Pancreas (tissue), 10 donors: Measurements from ENCODE around the gene TRAPPC6A. TPM values are rescaled to one million over a fixed set of nuclear protein-coding genes. Genes with fewer than 3 reads are reported as not detected.

ENCODE experiments used
- ATAC-seq, 4 donors: fragments of 200-7000 bp; cut with Tn5 transposase; one replicate each; pipeline versions ENCODE4 v1.8.0 to v1.9.1; 2020; ENCODE audit warnings: mild to moderate bottlenecking in 4 of 4, moderate library complexity in 4 of 4
- DNase-seq, 6 donors: peaks; one replicate each; pipeline ENCODE4 v3.0.0-alpha.2; 2020
- FAIRE-seq: peaks from 2 replicates; lab custom pipeline; 2012; peaks lifted over from hg19 to GRCh38; lab: Jason Lieb, UNC
- H3K27ac ChIP-seq, 4 donors: fragments of 200-600 bp; sonication (generic); 1 replicate in 3 of 4; 2 replicates in 1 of 4; pipeline versions ENCODE4 v1.5.0 to v1.8.0; 2020
- H3K27me3 ChIP-seq, 4 donors: fragments of 200-600 bp; one replicate each; pipeline ENCODE4 v1.8.0; 2021
- H3K36me3 ChIP-seq, 3 donors: fragments of 200-600 bp; sonication (generic) in 1 of 3; one replicate each; pipeline versions ENCODE4 v1.5.0 to v1.8.0; 2020 to 2021
- H3K4me1 ChIP-seq, 3 donors: fragments of 200-600 bp; one replicate each; pipeline ENCODE4 v1.8.0; 2021
- H3K4me3 ChIP-seq, 4 donors: fragments of 200-600 bp; sonication (generic) in 2 of 4; one replicate each; pipeline versions ENCODE4 v1.5.0 to v1.8.0; 2020 to 2021
- H3K9me3 ChIP-seq, 4 donors: fragments of 200-600 bp; one replicate each; pipeline ENCODE4 v1.8.0; 2021
- CTCF ChIP-seq, 4 donors: fragments of 200-600 bp; sonication (generic) in 3 of 4; IDR thresholded peaks; one replicate each; pipeline versions ENCODE4 v1.5.0 to v1.8.0; 2021; ENCODE audit warnings: antibody characterized with exemption in 4 of 4
- WGBS, 2 donors: extraction: QIAGEN DNeasy Blood & Tissue Kit; methylation state at CpG; one replicate each; pipeline ENCODE4 v1.1.7; 2013; 5-methylcytosine and 5-hydroxymethylcytosine counted together
- intact Hi-C, 3 donors: fragments of 100-400 bp; cut with DNase I; formaldehyde crosslinking; loops; one replicate each; pipeline versions ENCODE4 v1.11.1 to v1.14.2; 2022
- polyA plus RNA-seq, 2 donors: library from polyadenylated mRNA; stranded (reverse); fragments of 200-250 nt; gene quantifications; one replicate each; pipeline ENCODE4 v1.2.3, GENCODE V29; 2013
- total RNA-seq, 6 donors: library from RNA; stranded (reverse); fragmentation: NEBNext Ultra II Directional in 4 of 6; extraction: Animal tissue kit (Norgen Biotek cat#: 25700) in 4 of 6; gene quantifications; one replicate each; pipeline versions ENCODE4 v1.2.1 to v1.2.4, GENCODE V29; 2021 to 2023
- donor health status: healthy with polysubstance abuse.
- donor health status: DM: no; HTN: no; CAD: no; lungs with moderate emphysema.
- donor health status: DM: no; HTN: no; CAD: no.
- donor health status: control.
- donor health status: control.
- donor health status: Bipolar disorder and iron deficiency.
- donor health status: DM: yes; HTN: yes; CAD: no.
- donor health status: DM: no; HTN: no; CAD: no.
- donor health status: DM: no; HTN: no; CAD: no.
- donor health status: DM: yes; HTN: yes; CAD: no.

TRAPPC6A gene
- total and polyA plus RNA-seq, 8 donors = 9.7 to 37.9 (median 14.1) TPM

DNA sequence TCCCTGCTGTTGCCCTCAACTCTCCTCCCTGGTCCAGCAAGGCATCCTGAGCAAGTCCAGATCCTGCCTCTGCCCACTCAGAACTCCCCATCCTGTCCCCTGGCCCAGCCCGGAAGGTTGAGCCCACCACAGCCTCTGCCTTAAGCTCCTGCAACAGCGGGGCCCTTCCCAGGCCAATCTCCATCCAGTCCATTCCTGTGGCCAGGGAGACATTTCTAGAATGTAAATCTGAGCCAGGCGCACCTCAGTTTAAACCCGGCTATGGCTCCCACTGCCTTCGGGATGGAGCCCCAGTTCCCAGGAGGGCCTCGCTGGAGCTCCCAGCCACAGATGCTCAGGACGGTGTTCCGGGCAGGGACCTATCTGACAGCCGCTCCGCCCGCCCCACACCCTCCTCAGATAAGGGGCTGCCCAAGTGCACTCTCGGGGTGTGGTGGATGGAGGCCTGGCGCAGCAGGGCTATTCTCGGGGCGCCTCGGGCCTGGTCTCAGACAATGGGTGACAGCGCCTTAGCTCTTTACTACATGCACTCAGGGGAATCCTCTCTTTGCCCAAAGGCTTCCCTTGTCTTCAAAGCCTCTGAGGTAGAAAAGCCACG is 5.3 kb downstream of the TRAPPC6A start:
- Histone ChIP-seq H3K27ac (no peak overlapping the region), H3K9me3 (no peaks in the 10 kb centered on the region), H3K36me3 (no peaks in the 10 kb centered on the region), H3K4me1 (peaks cover 0 to 4% (median 0%) of the 10 kb centered on the region in 3 donors), H3K4me3 (no peak overlapping the region), H3K27me3 (no peaks in the 10 kb centered on the region)
- ATAC-seq = no peak
- peak in 1 of 6 donors; percentile 39 for DNase-seq
- FAIRE-seq = no peak
- WGBS, 2 donors = 89 to 92% methylated on average over 17 of the region's 18 CpGs
- TF ChIP-seq CTCF (IDR thresholded peaks at IDR 0.05) = no peak
- intact Hi-C loops = no loop called here

- Histone ChIP-seq H3K9me3 (no peaks in the 10 kb centered on the region), H3K36me3 (no peaks in the 10 kb centered on the region), H3K27me3 (no peaks in the 10 kb centered on the region), H3K27ac (no peak overlapping the region), H3K4me3 (no peak overlapping the region), H3K4me1 (no peaks in the 10 kb centered on the region)
- no peak for FAIRE-seq
- DNase-seq = peak in 1 of 6 donors; percentile 34
- no peak for ATAC-seq
- TF ChIP-seq CTCF (IDR thresholded peaks at IDR 0.05) = no peak
- intact Hi-C loops = no loop called here
- 77% methylated on average over 4 of the region's 4 CpGs for WGBS, 2 donors
Measured at GRCh38 chr19:45172173-45172572, 5.9 kb downstream of the TRAPPC6A start.

GRCh38 chr19:45171211-45171623 is 6.8 kb downstream of the TRAPPC6A start:
- FAIRE-seq (no peak), ATAC-seq (peak in 3 of 4 donors; percentile 17 to 28 (median 23)), DNase-seq (no peak)
- H3K9me3 ChIP-seq = no peaks in the 10 kb centered on the region
- no peaks in the 10 kb centered on the region for H3K36me3 ChIP-seq
- H3K4me1 ChIP-seq = no peaks in the 10 kb centered on the region
- H3K27ac ChIP-seq = peak overlapping the region in 1 of 4 donors; percentile 8
- intact Hi-C loops = no loop called here
- no peaks in the 10 kb centered on the region for H3K27me3 ChIP-seq
- H3K4me3 ChIP-seq = no peak overlapping the region
- no peak for TF ChIP-seq CTCF (IDR thresholded peaks at IDR 0.05)
- 52 to 59% methylated on average over 7 of the region's 7 CpGs for WGBS, 2 donors

DNA sequence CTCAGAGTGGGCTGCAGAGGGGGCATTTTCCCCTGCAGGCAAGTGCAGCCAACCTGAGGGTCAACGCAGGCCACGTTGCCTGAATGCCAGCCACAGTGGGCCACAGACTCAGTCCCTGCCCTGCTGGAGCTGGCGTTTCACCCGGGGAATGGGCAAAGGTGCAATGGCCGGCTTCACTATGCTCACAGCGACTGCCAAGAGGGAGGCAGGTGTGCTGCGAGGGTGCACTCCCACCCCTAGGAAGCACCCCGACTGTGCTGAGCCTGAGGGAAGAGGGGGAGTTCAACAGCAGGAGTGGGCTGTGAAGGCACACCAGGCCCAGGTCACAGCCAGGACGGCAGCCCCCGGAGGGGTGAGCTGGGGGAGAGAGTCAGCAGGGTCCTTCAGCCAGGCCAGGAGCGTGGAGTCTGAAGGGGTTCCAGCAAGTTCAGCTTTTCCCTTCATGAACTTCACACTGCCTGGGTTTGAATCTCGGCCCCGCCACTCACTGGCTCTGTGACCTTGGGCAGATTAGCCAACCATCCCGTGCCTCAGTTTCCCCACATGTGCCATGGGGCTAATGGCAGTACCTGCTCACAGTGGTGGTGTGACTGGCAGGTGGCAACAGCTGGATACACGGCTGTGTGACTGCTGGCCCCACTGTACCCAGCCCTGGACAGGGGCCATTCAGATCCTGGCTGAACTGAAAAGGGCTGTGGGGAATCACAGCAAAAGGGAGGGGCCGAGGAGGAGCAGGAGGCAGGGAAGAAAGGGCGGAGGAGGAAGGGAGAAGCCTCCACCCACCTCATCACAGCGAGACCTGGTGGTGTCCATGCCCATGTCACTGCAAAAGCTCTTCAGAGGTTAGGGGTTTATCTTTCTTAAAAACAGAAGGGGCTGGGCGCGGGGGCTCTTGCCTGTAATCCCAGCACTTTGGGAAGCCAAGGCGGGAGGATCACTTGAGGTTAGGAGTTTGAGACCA is 7.6 kb downstream of the TRAPPC6A start:
- Histone ChIP-seq H3K27me3 (no peaks in the 10 kb centered on the region), H3K4me1 (no peaks in the 10 kb centered on the region), H3K9me3 (no peaks in the 10 kb centered on the region), H3K36me3 (no peaks in the 10 kb centered on the region), H3K4me3 (no peak overlapping the region), H3K27ac (peak overlapping the region in 1 of 4 donors; percentile 8)
- 82 to 85% methylated on average over 21 of the region's 21 CpGs for WGBS, 2 donors
- ATAC-seq (no peak), DNase-seq (peak in 2 of 6 donors; percentile 16 to 59), FAIRE-seq (no peak)
- intact Hi-C loops = no loop called here
- no peak for TF ChIP-seq CTCF (IDR thresholded peaks at IDR 0.05)
